AG04449 (cell line): ENCODE measurements around the gene PYCARD.
"Not testable (repeated sequence)": the region's sequence is repeated elsewhere in the genome, so short reads cannot be mapped to it uniquely, and the experiment has no call there.

Experiments used
- CTCF ChIA-PET: fragments of 350-600 bp; formaldehyde crosslinking; extraction: SDS; loops from one replicate; lab custom pipeline; 2021; ENCODE audit warnings: antibody characterized with exemption; lab: Yijun Ruan, JAX
- POLR2A ChIA-PET: fragments of 400-600, 350-600 bp; formaldehyde crosslinking; extraction: SDS; loops from one replicate; lab custom pipeline; 2020; ENCODE audit warnings: antibody characterized with exemption, inconsistent platforms; lab: Yijun Ruan, JAX
- DNase-seq: peaks from one replicate; pipeline ENCODE4 v3.0.0-alpha.2; 2010; ENCODE audit warnings: low read depth, low spot score
- H3K4me3 ChIP-seq: 2 replicates; pipeline ENCODE4 v1.5.1; 2011; ENCODE audit warnings: low read depth, mild to moderate bottlenecking, control low read depth, low read length
- CTCF ChIP-seq: IDR thresholded peaks from one replicate; pipeline ENCODE4 v1.5.1; 2011; ENCODE audit warnings: mild to moderate bottlenecking, moderate library complexity, low read length, control low read depth, inconsistent platforms; ENCODE audit not compliant: insufficient read depth; ENCODE audit errors: missing control alignments

PYCARD gene

GRCh38 chr16:31206776-31207175 lies 4.2 kb upstream of the PYCARD start:
- TF ChIP-seq CTCF = no peak
- POLR2A ChIA-PET = interaction anchor here (0.7 to 1.3 kb wide), 2 partner anchors 27 to 236 kb away, joined by 3 to 5 read pairs; partner anchors contain the start of gene FUS
- CTCF ChIA-PET = interaction anchor here (0.5 kb wide), 1 partner anchor 13 kb away, joined by 3 read pairs; no protein-coding TSS in a partner anchor
- H3K4me3 ChIP-seq = no peak overlapping the region
- DNase-seq = no peak

- POLR2A ChIA-PET = no interaction called here
- CTCF ChIA-PET = no interaction called here
- no peak for DNase-seq
- H3K4me3 ChIP-seq = no peak overlapping the region
- TF ChIP-seq CTCF = no peak
Measured at GRCh38 chr16:31204871-31205666, 2.5 kb upstream of the PYCARD start.

- no peak for TF ChIP-seq CTCF
- peak overlapping the region; percentile 69 for H3K4me3 ChIP-seq
- DNase-seq = no peak
- ChIA-PET CTCF (interaction anchor here (0.9 to 2.9 kb wide), 4 partner anchors 42 to 259 kb away, joined by 4 to 18 read pairs (median 6); partner anchors contain the start of gene ZNF843), POLR2A (interaction anchor here (0.6 to 3.5 kb wide), 3 partner anchors 19 to 246 kb away, joined by 3 to 24 read pairs (median 7); partner anchors contain the start of gene FUS)
Measured at GRCh38 chr16:31201582-31202413, 762 bp downstream of the PYCARD start.

GRCh38 chr16:31200821-31201568 lies 1.6 kb downstream of the PYCARD start:
- no peak for DNase-seq
- ChIA-PET CTCF (interaction anchor here (0.9 to 2.9 kb wide), 3 partner anchors 41 to 243 kb away, joined by 4 to 18 read pairs (median 5); partner anchors contain the start of gene ZNF843), POLR2A (interaction anchor here (3.5 kb wide), 1 partner anchor 21 kb away, joined by 24 read pairs; the partner anchor contains the start of gene FUS)
- TF ChIP-seq CTCF = no peak
- peak overlapping the region; percentile 69 for H3K4me3 ChIP-seq

- H3K4me3 ChIP-seq, DNase-seq: not testable (repeated sequence)
- ChIA-PET POLR2A (interaction anchor here (0.6 kb wide), 1 partner anchor 20 kb away, joined by 4 read pairs; the partner anchor contains the start of gene FUS), CTCF (interaction anchor here (2.0 to 2.9 kb wide), 2 partner anchors 40 to 243 kb away, joined by 5 to 18 read pairs; partner anchors contain the start of gene ZNF843)
Measured at GRCh38 chr16:31200111-31200510, 2.4 kb downstream of the PYCARD start.

- POLR2A ChIA-PET = interaction anchor here (0.6 to 2.3 kb wide), 3 partner anchors 10 to 20 kb away, joined by 4 to 13 read pairs (median 4); partner anchors contain the start of gene FUS
- CTCF ChIA-PET = no interaction called here
- no peak for DNase-seq
- H3K4me3 ChIP-seq = no peak overlapping the region
- no peak for TF ChIP-seq CTCF
Measured at GRCh38 chr16:31199430-31200041, 3.0 kb downstream of the PYCARD start.
